Measurements from ENCODE around the gene PRKAR2B.

PRKAR2B gene

GRCh38 chr7:107210400-107210799, 165.9 kb downstream of the PRKAR2B start:
- no peak overlapping the region for H3K27ac ChIP-seq (ENCODE audit: insufficient read depth in 1 of 2, low read depth in 1 of 2, low read length in 2 of 2, poor library complexity in 1 of 2, severe bottlenecking in 2 of 2)
- POLR2A ChIA-PET = no interaction called here
- 95% methylated on average over 4 of the region's 4 CpGs for WGBS (ENCODE audit: insufficient coverage)
- DNase-seq = no peak
- peaks cover 0 to 14% (median 0%) of the 10 kb centered on the region in 5 experiments for H3K9me3 ChIP-seq (ENCODE audit: control extremely low read depth in 1 of 5, control insufficient read depth in 4 of 5, insufficient read depth in 2 of 5, low read depth in 1 of 5, low read length in 4 of 5)
- CTCF ChIA-PET = no interaction called here
- peaks cover 7 to 45% (median 27%) of the 10 kb centered on the region in 4 experiments for H3K36me3 ChIP-seq (ENCODE audit: control insufficient read depth in 4 of 4, insufficient read depth in 4 of 4, low read length in 3 of 4)
- H3K27me3 ChIP-seq (replicated peaks in 2 of 5; ENCODE audit: control insufficient read depth in 4 of 5, insufficient read depth in 5 of 5, low read length in 4 of 5) = no peaks in the 10 kb centered on the region
- no peaks in the 10 kb centered on the region for H3K4me1 ChIP-seq (ENCODE audit: control extremely low read depth in 1 of 4, control insufficient read depth in 4 of 4, insufficient read depth in 4 of 4, low read length in 3 of 4)
- no peak overlapping the region for H3K4me3 ChIP-seq (ENCODE audit: control insufficient read depth in 1 of 7, extremely low read depth in 1 of 7, insufficient read depth in 4 of 7, low read depth in 2 of 7, low read length in 6 of 7)
